ENCODE results near the gene SORBS1.

SORBS1 gene

GRCh38 chr10:95511314-95511713 lies 49.9 kb downstream of the SORBS1 start:
- no peak for DNase-seq

- no peak for DNase-seq
Measured at GRCh38 chr10:95509251-95509650, 51.9 kb downstream of the SORBS1 start.

- no peak for DNase-seq
Measured at GRCh38 chr10:95508730-95509129, 52.4 kb downstream of the SORBS1 start.

GRCh38 chr10:95506056-95506737 lies 55.0 kb downstream of the SORBS1 start:
- DNase-seq = no peak

- DNase-seq = no peak
Measured at GRCh38 chr10:95505641-95506040, 55.5 kb downstream of the SORBS1 start.

GRCh38 chr10:95505084-95505610 lies 56.0 kb downstream of the SORBS1 start:
- DNase-seq = no peak

- peak; percentile 88 for DNase-seq
Measured at GRCh38 chr10:95504246-95504691, 56.9 kb downstream of the SORBS1 start.

GRCh38 chr10:95503526-95503925 lies 57.6 kb downstream of the SORBS1 start:
- DNase-seq = no peak

- DNase-seq = no peak
Measured at GRCh38 chr10:95503001-95503400, 58.2 kb downstream of the SORBS1 start.

GRCh38 chr10:95502377-95502776 lies 58.8 kb downstream of the SORBS1 start:
- no peak for DNase-seq

- DNase-seq = peak; percentile 70
Measured at GRCh38 chr10:95501203-95502094, 59.7 kb downstream of the SORBS1 start.

GRCh38 chr10:95500649-95501048 lies 60.5 kb downstream of the SORBS1 start:
- no peak for DNase-seq

GRCh38 chr10:95500097-95500496 lies 61.1 kb downstream of the SORBS1 start:
- DNase-seq = no peak

- DNase-seq = no peak
Measured at GRCh38 chr10:95499482-95499989, 61.6 kb downstream of the SORBS1 start.

- no peak for DNase-seq
Measured at GRCh38 chr10:95496951-95497350, 64.2 kb downstream of the SORBS1 start.

GRCh38 chr10:95496246-95496911 lies 64.8 kb downstream of the SORBS1 start:
- DNase-seq = no peak

GRCh38 chr10:95493862-95494261 lies 67.3 kb downstream of the SORBS1 start:
- no peak for DNase-seq

GRCh38 chr10:95487994-95488393 lies 73.2 kb downstream of the SORBS1 start:
- no peak for DNase-seq

- peak; percentile 32 for DNase-seq
Measured at GRCh38 chr10:95485056-95485844, 75.9 kb downstream of the SORBS1 start.

- DNase-seq = no peak
Measured at GRCh38 chr10:95482501-95483233, 78.5 kb downstream of the SORBS1 start.

GRCh38 chr10:95480901-95481491 lies 80.2 kb downstream of the SORBS1 start:
- no peak for DNase-seq
